ENCODE data around the gene LRP3. TPM values are rescaled to one million over a fixed set of nuclear protein-coding genes. Genes with fewer than 3 reads are reported as not detected.
A peak's percentile ranks its signal among the peaks of the same experiment; 100 is the strongest.

The LRP3 gene
- total and polyA plus RNA-seq, 2 of the 13 experiments (the other 11 are each of a cell fraction or from before 2014, with no cell fraction given), result 17.6 to 51.6 TPM

- TF ChIP-seq UBTF (CRISPR knock-in tag; IDR thresholded peaks at IDR 0.05), result peak; percentile 67
- no peak for TF ChIP-seq FIP1L1 (IDR thresholded peaks at IDR 0.05; ENCODE audit: borderline replicate concordance, insufficient read depth, low read depth, low read length)
- peak; percentile 61; the same call in 1 of the 2 replicates for TF ChIP-seq ZNF558 (CRISPR knock-in tag; IDR thresholded peaks at IDR 0.05; ENCODE audit: borderline replicate concordance)
- no peak for TF ChIP-seq NBN (conservative IDR thresholded peaks at IDR 0.05)
- TF ChIP-seq ZNF180 (CRISPR knock-in tag; IDR thresholded peaks at IDR 0.05; ENCODE audit: borderline replicate concordance, low read depth), result peak; percentile 16; the same call in 1 of the 2 replicates
- TF ChIP-seq ZNF33A (CRISPR knock-in tag; IDR thresholded peaks at IDR 0.05; ENCODE audit: borderline replicate concordance), result peak; percentile 91; the same call in 1 of the 2 replicates
- 0 out of 2 replicates have a peak, but pooled peaks have one; percentile 76 for TF ChIP-seq TIGD3 (CRISPR knock-in tag; IDR thresholded peaks at IDR 0.05; ENCODE audit: borderline replicate concordance)
- TF ChIP-seq IRF1 (CRISPR knock-in tag; IDR thresholded peaks at IDR 0.05; ENCODE audit: low read depth), result no peak
- TF ChIP-seq MYNN (CRISPR knock-in tag; IDR thresholded peaks at IDR 0.05; ENCODE audit: low read depth), result 0 out of 2 replicates have a peak, but pooled peaks have one; percentile 33
- no peak for TF ChIP-seq LCORL (IDR thresholded peaks at IDR 0.05)
- peak; percentile 85 for TF ChIP-seq LCORL (CRISPR knock-in tag; IDR thresholded peaks at IDR 0.05)
- peak; percentile 42; the same call in 1 of the 2 replicates for TF ChIP-seq E2F1 (CRISPR knock-in tag; IDR thresholded peaks at IDR 0.05)
- TF ChIP-seq RERE (CRISPR knock-in tag; IDR thresholded peaks at IDR 0.05; ENCODE audit: low read depth), result no peak
- no peak for TF ChIP-seq ZNF326 (CRISPR knock-in tag; IDR thresholded peaks at IDR 0.05; ENCODE audit: borderline replicate concordance)
- peak; percentile 54 for TF ChIP-seq ZNF160 (CRISPR knock-in tag; IDR thresholded peaks at IDR 0.05)
- no peak for TF ChIP-seq TP53 (CRISPR knock-in tag; conservative IDR thresholded peaks at IDR 0.05)
Measured at GRCh38 chr19:33176670-33177416, 17.3 kb upstream of the LRP3 start (continued).
